ENCODE results near the gene CMTM8. TPM values are rescaled to one million over a fixed set of nuclear protein-coding genes. Genes with fewer than 3 reads are reported as not detected.

Gene CMTM8
- total and polyA plus RNA-seq, 2 of the 8 experiments (the other 6 are each of a cell fraction or from before 2014, with no cell fraction given), result 10.5 to 22.4 TPM

DNA sequence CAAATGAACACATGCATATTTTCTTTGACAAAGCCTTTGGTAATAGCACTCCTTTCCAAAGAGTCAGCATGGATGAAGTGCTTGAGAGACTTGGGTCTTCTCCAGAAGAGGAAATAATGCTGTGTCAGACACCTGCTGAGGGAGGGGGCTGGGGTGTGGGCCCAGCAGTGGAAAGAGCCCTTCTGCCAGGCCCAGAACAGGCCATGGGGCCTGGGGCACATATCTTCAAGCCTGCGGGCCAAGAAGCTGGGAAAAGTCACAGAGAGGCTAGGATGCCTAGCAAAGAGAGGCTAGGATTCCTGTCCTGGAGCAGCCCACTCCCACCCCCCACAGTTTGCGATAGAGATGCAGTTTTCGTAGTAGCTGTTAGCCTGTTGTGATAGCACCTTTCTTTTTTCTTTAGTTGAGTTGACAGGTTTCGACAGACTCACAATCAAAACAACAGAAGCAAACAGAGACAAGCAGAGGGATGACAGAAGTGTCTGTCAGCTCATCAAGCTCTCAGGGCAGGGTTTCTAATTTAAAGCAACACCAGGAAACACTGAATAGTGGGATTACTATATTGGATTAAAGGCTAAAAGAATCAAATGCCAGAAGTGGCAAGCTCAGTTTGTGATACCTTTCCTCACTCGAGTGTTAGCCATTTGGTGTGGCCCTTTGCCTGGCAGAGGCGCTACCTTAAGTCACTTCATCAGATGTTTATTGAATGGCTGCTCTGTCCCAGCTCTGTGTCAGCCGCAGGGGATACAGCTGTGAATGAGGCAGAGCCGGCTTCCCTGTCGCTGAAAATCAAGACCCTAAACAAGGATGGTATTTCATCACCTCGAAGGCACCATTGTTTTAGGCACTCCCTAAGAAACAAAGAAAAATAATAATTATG is 172.1 kb downstream of the CMTM8 start:
- H4K91ac ChIP-seq (replicated peaks; ENCODE audit: insufficient read length, low read length), result no peak overlapping the region
- FAIRE-seq, result no peak
- H3K56ac ChIP-seq (replicated peaks; ENCODE audit: insufficient read length, low read depth, low read length), result no peak overlapping the region
- no peak overlapping the region for H2BK120ac ChIP-seq (replicated peaks; ENCODE audit: low read depth, low read length)
- no peak overlapping the region for H4K8ac ChIP-seq (ENCODE audit: extremely low read depth, insufficient read depth, low read length)
- no peak overlapping the region for H2AK5ac ChIP-seq (ENCODE audit: low read depth, low read length)
- 0 out of 4 replicates have a peak overlapping the region, but pooled peaks of 1 of the 2 experiments have one; percentile 1 for H3K4me2 ChIP-seq (ENCODE audit: insufficient read depth in 1 of 2, low read depth in 2 of 2, low read length in 2 of 2)
- H3K9ac ChIP-seq (replicated peaks in 1 of 4; ENCODE audit: extremely low read depth in 1 of 4, low read depth in 3 of 4, low read length in 3 of 4), result no peak overlapping the region
- H3K14ac ChIP-seq (ENCODE audit: insufficient read length), result no peak overlapping the region
- H2AFZ ChIP-seq (ENCODE audit: low read length), result no peak overlapping the region
- no peak for TF ChIP-seq EGR1 (IDR thresholded peaks at IDR 0.05; ENCODE audit: borderline replicate concordance, low read depth, low read length)
- TF ChIP-seq, protein P1, sequence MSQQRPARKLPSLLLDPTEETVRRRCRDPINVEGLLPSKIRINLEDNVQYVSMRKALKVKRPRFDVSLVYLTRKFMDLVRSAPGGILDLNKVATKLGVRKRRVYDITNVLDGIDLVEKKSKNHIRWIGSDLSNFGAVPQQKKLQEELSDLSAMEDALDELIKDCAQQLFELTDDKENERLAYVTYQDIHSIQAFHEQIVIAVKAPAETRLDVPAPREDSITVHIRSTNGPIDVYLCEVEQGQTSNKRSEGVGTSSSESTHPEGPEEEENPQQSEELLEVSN (IDR thresholded peaks at IDR 0.05), result no peak
- no peak for TF ChIP-seq HDAC6 (IDR thresholded peaks at IDR 0.05; ENCODE audit: low read depth, low read length)
- no peak for TF ChIP-seq TEAD4 (IDR thresholded peaks at IDR 0.05; ENCODE audit: low read depth, low read length)
- no peak for TF ChIP-seq CHD2 (IDR thresholded peaks at IDR 0.05; ENCODE audit: low read length)
- TF ChIP-seq, protein P2, sequence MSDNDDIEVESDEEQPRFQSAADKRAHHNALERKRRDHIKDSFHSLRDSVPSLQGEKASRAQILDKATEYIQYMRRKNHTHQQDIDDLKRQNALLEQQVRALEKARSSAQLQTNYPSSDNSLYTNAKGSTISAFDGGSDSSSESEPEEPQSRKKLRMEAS (IDR thresholded peaks at IDR 0.05), result no peak
- no peak for TF ChIP-seq ZNF274 (IDR thresholded peaks at IDR 0.05; ENCODE audit: borderline replicate concordance, extremely low read depth, low read length)
- no peak for TF ChIP-seq KDM5A (IDR thresholded peaks at IDR 0.05; ENCODE audit: low read length)
- TF ChIP-seq GTF2F1 (IDR thresholded peaks at IDR 0.05; ENCODE audit: borderline replicate concordance, low read depth, low read length), result no peak
- no peak for TF ChIP-seq SP1 (IDR thresholded peaks at IDR 0.05; ENCODE audit: low read depth, low read length)
- H3K4ac ChIP-seq (replicated peaks; ENCODE audit: insufficient read length, low read depth, low read length), result no peak overlapping the region
- peaks cover 0 to 1% of the 10 kb centered on the region in 2 experiments for H4K20me1 ChIP-seq (replicated peaks in 1 of 2; ENCODE audit: control insufficient read depth in 1 of 2, insufficient read depth in 2 of 2, low read length in 2 of 2)
- H2BK20ac ChIP-seq (ENCODE audit: low read length), result no peak overlapping the region
- no peak overlapping the region for H2BK12ac ChIP-seq (ENCODE audit: low read depth, low read length)
- H4K5ac ChIP-seq (ENCODE audit: insufficient read length, low read depth, low read length), result no peak overlapping the region
- H3K23me2 ChIP-seq (ENCODE audit: low read depth, low read length), result no peaks in the 10 kb centered on the region; the same call in 1 of the 2 replicates
- H3K9me3 ChIP-seq (ENCODE audit: insufficient read depth in 2 of 2, low read depth in 1 of 2, low read length in 1 of 2), result no peaks in the 10 kb centered on the region
- H3K27me3 ChIP-seq (replicated peaks in 1 of 4; ENCODE audit: control insufficient read depth in 3 of 4, extremely low read depth in 1 of 4, insufficient read depth in 3 of 4, low read length in 3 of 4), result no peaks in the 10 kb centered on the region
- H3K27ac ChIP-seq (ENCODE audit: low read depth, low read length), result no peak overlapping the region
- no peaks in the 10 kb centered on the region; the same call in 1 of the 2 replicates for H3K79me1 ChIP-seq (ENCODE audit: low read depth, low read length)
- 63% methylated on average over 10 of the region's 10 CpGs; no CpG with 5 or more reads in 1 of the 2 experiments for WGBS, 2 experiments (ENCODE audit: extremely low coverage in 1 of 2, insufficient coverage in 1 of 2, insufficient read length in 1 of 2, insufficient replicate concordance in 2 of 2, low coverage in 1 of 2, low lambda C conversion rate in 2 of 2, missing lambda C conversion rate in 1 of 2)
- no peak for DNase-seq (ENCODE audit: low read depth in 1 of 2, low spot score in 2 of 2)
- ChIA-PET CTCF (ENCODE audit: partially characterized antibody) (interaction anchor here (0.5 to 6.0 kb wide), 8 partner anchors 8 to 115 kb away, joined by 3 to 44 read pairs (median 4); no protein-coding TSS in a partner anchor), POLR2A (ENCODE audit: partially characterized antibody) (interaction anchor here (0.8 to 1.4 kb wide), 5 partner anchors 10 to 90 kb away, joined by 3 to 4 read pairs (median 3); partner anchors contain the start of gene CMTM7)
- H3K79me2 ChIP-seq (ENCODE audit: control insufficient read depth in 1 of 2, insufficient read depth in 2 of 2, low read length in 2 of 2), result peaks cover 0 to 17% of the 10 kb centered on the region in 2 experiments; a peak in 2 of 4 replicates
- no peak overlapping the region for H3K23ac ChIP-seq (ENCODE audit: insufficient read length)
- H3K4me3 ChIP-seq (ENCODE audit: extremely low read depth in 1 of 4, insufficient read depth in 2 of 4, low read depth in 3 of 4, low read length in 4 of 4), result no peak overlapping the region
- no peaks in the 10 kb centered on the region for H3K36me3 ChIP-seq (ENCODE audit: control insufficient read depth in 2 of 4, insufficient read depth in 4 of 4, low read length in 3 of 4)
- H2BK5ac ChIP-seq (ENCODE audit: low read depth, low read length), result no peak overlapping the region
- no peak overlapping the region for H3K18ac ChIP-seq (ENCODE audit: extremely low read depth, low read length)
- H3K4me1 ChIP-seq (replicated peaks in 1 of 4; ENCODE audit: control insufficient read depth in 3 of 4, insufficient read depth in 4 of 4, low read length in 3 of 4), result peaks cover 5 to 37% (median 21%) of the 10 kb centered on the region in 4 experiments; a peak in 6 of 7 replicates
- no peak overlapping the region for H2BK15ac ChIP-seq (ENCODE audit: low read length)
